IPS-15b (cell line): Measurements from ENCODE around the gene SEC23A.

Source experiments
- H3K27me3 ChIP-seq: one replicate; pipeline ENCODE4 v1.6.1; 2013; ENCODE audit warnings: low read length; ENCODE audit not compliant: control insufficient read depth, insufficient read depth
- H3K36me3 ChIP-seq: one replicate; pipeline ENCODE4 v1.6.1; 2013; ENCODE audit warnings: low read length; ENCODE audit not compliant: control insufficient read depth, insufficient read depth
- H3K4me1 ChIP-seq: one replicate; pipeline ENCODE4 v1.6.1; 2013; ENCODE audit warnings: mild to moderate bottlenecking, low read length; ENCODE audit not compliant: control insufficient read depth, insufficient read depth
- H3K4me3 ChIP-seq: one replicate; pipeline ENCODE4 v1.5.1; 2013; ENCODE audit warnings: low read depth, low read length
- H3K9ac ChIP-seq: one replicate; pipeline ENCODE4 v1.6.1; 2013; ENCODE audit warnings: low read depth, mild to moderate bottlenecking, low read length
- H3K9me3 ChIP-seq: one replicate; pipeline ENCODE4 v1.6.1; 2013; ENCODE audit warnings: mild to moderate bottlenecking, low read length; ENCODE audit not compliant: control insufficient read depth, insufficient read depth

The SEC23A gene

GRCh38 chr14:39043352-39043943 lies 59.6 kb downstream of the SEC23A start:
- Histone ChIP-seq H3K36me3 (peaks cover 13% of the 10 kb centered on the region), H3K4me3 (no peak overlapping the region), H3K27me3 (no peaks in the 10 kb centered on the region), H3K4me1 (no peaks in the 10 kb centered on the region), H3K9me3 (no peaks in the 10 kb centered on the region), H3K9ac (no peak overlapping the region)

GRCh38 chr14:39040529-39040928 lies 62.5 kb downstream of the SEC23A start:
- no peaks in the 10 kb centered on the region for H3K27me3 ChIP-seq
- H3K4me3 ChIP-seq = no peak overlapping the region
- H3K9ac ChIP-seq = no peak overlapping the region
- no peaks in the 10 kb centered on the region for H3K9me3 ChIP-seq
- H3K4me1 ChIP-seq = no peaks in the 10 kb centered on the region
- H3K36me3 ChIP-seq = peaks cover 10% of the 10 kb centered on the region

GRCh38 chr14:39038542-39038941 lies 64.5 kb downstream of the SEC23A start:
- no peaks in the 10 kb centered on the region for H3K9me3 ChIP-seq
- no peak overlapping the region for H3K4me3 ChIP-seq
- H3K36me3 ChIP-seq = peaks cover 10% of the 10 kb centered on the region
- H3K27me3 ChIP-seq = no peaks in the 10 kb centered on the region
- no peak overlapping the region for H3K9ac ChIP-seq
- H3K4me1 ChIP-seq = no peaks in the 10 kb centered on the region

- Histone ChIP-seq H3K36me3 (peaks cover 10% of the 10 kb centered on the region), H3K9me3 (no peaks in the 10 kb centered on the region)
Measured at GRCh38 chr14:39036760-39037159, 66.3 kb downstream of the SEC23A start.

GRCh38 chr14:39035336-39035735 lies 67.7 kb downstream of the SEC23A start:
- Histone ChIP-seq H3K9ac (no peak overlapping the region), H3K36me3 (peaks cover 10% of the 10 kb centered on the region), H3K27me3 (no peaks in the 10 kb centered on the region)

More at GRCh38 chr14:39036760-39037159, 66.3 kb downstream of the SEC23A start:
- Histone ChIP-seq H3K27me3 (no peaks in the 10 kb centered on the region), H3K4me3 (no peak overlapping the region), H3K4me1 (no peaks in the 10 kb centered on the region), H3K9ac (no peak overlapping the region)

GRCh38 chr14:39034481-39035296 lies 68.3 kb downstream of the SEC23A start:
- H3K36me3 ChIP-seq = peaks cover 9% of the 10 kb centered on the region
- no peaks in the 10 kb centered on the region for H3K27me3 ChIP-seq
- H3K9ac ChIP-seq = no peak overlapping the region
- no peaks in the 10 kb centered on the region for H3K4me1 ChIP-seq
- no peaks in the 10 kb centered on the region for H3K9me3 ChIP-seq
- no peak overlapping the region for H3K4me3 ChIP-seq

More at GRCh38 chr14:39035336-39035735, 67.7 kb downstream of the SEC23A start:
- Histone ChIP-seq H3K4me1 (no peaks in the 10 kb centered on the region), H3K9me3 (no peaks in the 10 kb centered on the region), H3K4me3 (no peak overlapping the region)

GRCh38 chr14:39033371-39033770 lies 69.7 kb downstream of the SEC23A start:
- Histone ChIP-seq H3K36me3 (peaks cover 4% of the 10 kb centered on the region), H3K9me3 (no peaks in the 10 kb centered on the region)

GRCh38 chr14:39030209-39030608 lies 72.8 kb downstream of the SEC23A start:
- H3K27me3 ChIP-seq = no peaks in the 10 kb centered on the region
- no peak overlapping the region for H3K9ac ChIP-seq
- peaks cover 4% of the 10 kb centered on the region for H3K36me3 ChIP-seq
- H3K4me1 ChIP-seq = no peaks in the 10 kb centered on the region
- no peaks in the 10 kb centered on the region for H3K9me3 ChIP-seq
- no peak overlapping the region for H3K4me3 ChIP-seq

More at GRCh38 chr14:39033371-39033770, 69.7 kb downstream of the SEC23A start:
- Histone ChIP-seq H3K9ac (no peak overlapping the region), H3K4me3 (no peak overlapping the region), H3K4me1 (no peaks in the 10 kb centered on the region), H3K27me3 (no peaks in the 10 kb centered on the region)

GRCh38 chr14:39029789-39030188 lies 73.2 kb downstream of the SEC23A start:
- Histone ChIP-seq H3K9ac (no peak overlapping the region), H3K27me3 (no peaks in the 10 kb centered on the region), H3K9me3 (no peaks in the 10 kb centered on the region), H3K4me1 (no peaks in the 10 kb centered on the region), H3K36me3 (peaks cover 4% of the 10 kb centered on the region), H3K4me3 (no peak overlapping the region)

GRCh38 chr14:39028620-39029019 lies 74.4 kb downstream of the SEC23A start:
- no peaks in the 10 kb centered on the region for H3K4me1 ChIP-seq
- H3K9ac ChIP-seq = no peak overlapping the region
- H3K4me3 ChIP-seq = no peak overlapping the region
- H3K9me3 ChIP-seq = no peaks in the 10 kb centered on the region
- no peaks in the 10 kb centered on the region for H3K27me3 ChIP-seq
- H3K36me3 ChIP-seq = peaks cover 4% of the 10 kb centered on the region

- H3K4me3 ChIP-seq = no peak overlapping the region
- no peaks in the 10 kb centered on the region for H3K9me3 ChIP-seq
- H3K4me1 ChIP-seq = no peaks in the 10 kb centered on the region
- H3K9ac ChIP-seq = no peak overlapping the region
- peaks cover 4% of the 10 kb centered on the region for H3K36me3 ChIP-seq
- H3K27me3 ChIP-seq = no peaks in the 10 kb centered on the region
Measured at GRCh38 chr14:39025810-39026627, 77.0 kb downstream of the SEC23A start.
